ENCODE measurements around the gene LBP. TPM values are rescaled to one million over a fixed set of nuclear protein-coding genes. Genes with fewer than 3 reads are reported as not detected.

Gene LBP
- total and polyA plus RNA-seq, 2 of the 13 experiments (the other 11 are each of a cell fraction or from before 2014, with no cell fraction given) = 0.07 to 0.20 TPM

GRCh38 chr20:38369389-38369788 lies 23.1 kb downstream of the LBP start (continued):
- TF ChIP-seq SP2 (CRISPR knock-in tag; IDR thresholded peaks at IDR 0.05) = peak; percentile 68
- no peak for TF ChIP-seq ZSCAN9 (CRISPR knock-in tag; IDR thresholded peaks at IDR 0.05; ENCODE audit: borderline replicate concordance)
- no peak for TF ChIP-seq ZNF318 (CRISPR knock-in tag; IDR thresholded peaks at IDR 0.05)
- TF ChIP-seq POGK (CRISPR knock-in tag; conservative IDR thresholded peaks at IDR 0.05) = no peak
- no peak for TF ChIP-seq MED1 (CRISPR knock-in tag; IDR thresholded peaks at IDR 0.05)
- peak; percentile 87 for TF ChIP-seq ZNF143 (CRISPR knock-in tag; IDR thresholded peaks at IDR 0.05)
- peak; percentile 60; the same call in 1 of the 2 replicates for TF ChIP-seq PBX2 (CRISPR knock-in tag; IDR thresholded peaks at IDR 0.05)
- no peak for TF ChIP-seq ESRRA (CRISPR knock-in tag; IDR thresholded peaks at IDR 0.05; ENCODE audit: low read depth)
- TF ChIP-seq ZNF503 (CRISPR knock-in tag; IDR thresholded peaks at IDR 0.05) = no peak
- peak; percentile 18; the same call in 1 of the 2 replicates for TF ChIP-seq CREM (IDR thresholded peaks at IDR 0.05)
- TF ChIP-seq CREM (CRISPR knock-in tag; IDR thresholded peaks at IDR 0.05) = no peak
- TF ChIP-seq NFYC (CRISPR knock-in tag; IDR thresholded peaks at IDR 0.05) = peak; percentile 85
- TF ChIP-seq ZNF576 (CRISPR knock-in tag; IDR thresholded peaks at IDR 0.05) = no peak
- peak; percentile 97 for TF ChIP-seq THAP11 (CRISPR knock-in tag; IDR thresholded peaks at IDR 0.05)
- no peak for TF ChIP-seq CREB1 (IDR thresholded peaks at IDR 0.05)
- TF ChIP-seq CREB1 (CRISPR knock-in tag; IDR thresholded peaks at IDR 0.05) = 0 out of 2 replicates have a peak, but pooled peaks have one; percentile 23
- TF ChIP-seq ZNF639 (CRISPR knock-in tag; conservative IDR thresholded peaks at IDR 0.05) = no peak
